ENCODE results near the gene TPPP2.

Gene TPPP2

DNA sequence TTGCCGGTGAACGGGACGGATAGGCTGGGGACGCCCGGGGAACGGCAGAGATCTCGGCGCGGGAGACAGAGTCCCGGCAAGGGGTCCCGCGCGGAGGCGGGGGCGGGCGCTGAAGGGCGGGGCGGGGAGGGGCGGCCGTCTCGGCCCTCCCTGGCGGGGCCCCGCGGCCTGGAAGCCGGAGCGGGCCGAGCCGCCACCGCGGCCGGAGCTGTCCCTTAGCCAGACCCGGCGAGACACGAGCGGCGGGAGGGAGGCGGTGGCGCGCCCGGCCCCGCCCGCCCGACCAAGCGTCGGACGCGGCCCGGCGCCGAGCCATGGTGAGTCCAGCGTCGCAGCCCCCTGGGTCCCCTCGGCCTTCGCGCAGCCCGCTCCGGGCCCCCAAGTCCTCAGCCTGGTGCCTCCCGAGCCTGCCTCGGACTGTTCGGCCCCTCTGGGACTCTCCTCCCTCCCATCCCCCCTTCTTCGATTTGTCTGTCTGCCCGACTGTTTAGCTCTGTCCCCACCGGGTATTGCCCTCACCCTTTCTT is 40.1 kb downstream of the TPPP2 start, which contains the start of gene ARHGEF40:
Gene ARHGEF40, plus strand, starts transcription at position 222 of the 527 bp plus-strand sequence. Its CDS starts 93 bp downstream, at position 315.
- H3K9me3 ChIP-seq (ENCODE audit: control insufficient read depth, insufficient read depth, low read depth, low read length): no peaks in the 10 kb centered on the region
- ChIA-PET CTCF (interaction anchor here (0.6 to 4.3 kb wide), 11 partner anchors 12 to 98 kb away, joined by 4 to 64 read pairs (median 8); partner anchors contain the start of genes RNASE8 and TMEM253), POLR2A (interaction anchor here (0.7 to 3.7 kb wide), 11 partner anchors 8 to 241 kb away, joined by 3 to 71 read pairs (median 8); partner anchors contain the start of genes RNASE8, SLC39A2 and ZNF219)
- H3K36me3 ChIP-seq (ENCODE audit: control insufficient read depth in 2 of 2, insufficient read depth in 1 of 2, low read length in 2 of 2): peaks cover 0 to 22% of the 10 kb centered on the region in 2 experiments; a peak in 1 of 3 replicates
- H3K4me3 ChIP-seq (ENCODE audit: low read depth, low read length): peak within 1 kb of the TSS; percentile 79
- H3K4me1 ChIP-seq (ENCODE audit: control insufficient read depth, insufficient read depth, low read length): peaks cover 16% of the 10 kb centered on the region
- H3K27ac ChIP-seq (ENCODE audit: extremely low read depth, low read depth, low read length): peak within 1 kb of the TSS; percentile 86
- TF ChIP-seq ZNF529 (tag by site-specific recombination; IDR thresholded peaks at IDR 0.05; ENCODE audit: insufficient replicate concordance): no peak
- no peak for TF ChIP-seq WT1 (tag by site-specific recombination; IDR thresholded peaks at IDR 0.05)
- TF ChIP-seq, protein P1, sequence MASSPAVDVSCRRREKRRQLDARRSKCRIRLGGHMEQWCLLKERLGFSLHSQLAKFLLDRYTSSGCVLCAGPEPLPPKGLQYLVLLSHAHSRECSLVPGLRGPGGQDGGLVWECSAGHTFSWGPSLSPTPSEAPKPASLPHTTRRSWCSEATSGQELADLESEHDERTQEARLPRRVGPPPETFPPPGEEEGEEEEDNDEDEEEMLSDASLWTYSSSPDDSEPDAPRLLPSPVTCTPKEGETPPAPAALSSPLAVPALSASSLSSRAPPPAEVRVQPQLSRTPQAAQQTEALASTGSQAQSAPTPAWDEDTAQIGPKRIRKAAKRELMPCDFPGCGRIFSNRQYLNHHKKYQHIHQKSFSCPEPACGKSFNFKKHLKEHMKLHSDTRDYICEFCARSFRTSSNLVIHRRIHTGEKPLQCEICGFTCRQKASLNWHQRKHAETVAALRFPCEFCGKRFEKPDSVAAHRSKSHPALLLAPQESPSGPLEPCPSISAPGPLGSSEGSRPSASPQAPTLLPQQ (tag by site-specific recombination; IDR thresholded peaks at IDR 0.05): peak; percentile 32; the same call in 1 of the 2 replicates
- 0 out of 2 replicates have a peak, but pooled peaks have one; percentile 75 for TF ChIP-seq ZNF366 (tag by site-specific recombination; conservative IDR thresholded peaks at IDR 0.05)
- TF ChIP-seq GLI4 (tag by site-specific recombination; IDR thresholded peaks at IDR 0.05): no peak
- TF ChIP-seq ZNF148 (tag by site-specific recombination; IDR thresholded peaks at IDR 0.05; ENCODE audit: borderline replicate concordance): no peak
- no peak for TF ChIP-seq ZNF561 (tag by site-specific recombination; IDR thresholded peaks at IDR 0.05; ENCODE audit: borderline replicate concordance)
- TF ChIP-seq ZNF837 (tag by site-specific recombination; IDR thresholded peaks at IDR 0.05): no peak
- TF ChIP-seq ZNF600 (tag by site-specific recombination; IDR thresholded peaks at IDR 0.05): peak; percentile 45; the same call in 1 of the 2 replicates
- TF ChIP-seq ZNF112 (tag by site-specific recombination; IDR thresholded peaks at IDR 0.05): no peak
- TF ChIP-seq ZXDB (tag by site-specific recombination; IDR thresholded peaks at IDR 0.05): no peak
- no peak for TF ChIP-seq ZNF488 (tag by site-specific recombination; IDR thresholded peaks at IDR 0.05)
- TF ChIP-seq ZNF24 (tag by site-specific recombination; IDR thresholded peaks at IDR 0.05): no peak
- TF ChIP-seq, protein P2, sequence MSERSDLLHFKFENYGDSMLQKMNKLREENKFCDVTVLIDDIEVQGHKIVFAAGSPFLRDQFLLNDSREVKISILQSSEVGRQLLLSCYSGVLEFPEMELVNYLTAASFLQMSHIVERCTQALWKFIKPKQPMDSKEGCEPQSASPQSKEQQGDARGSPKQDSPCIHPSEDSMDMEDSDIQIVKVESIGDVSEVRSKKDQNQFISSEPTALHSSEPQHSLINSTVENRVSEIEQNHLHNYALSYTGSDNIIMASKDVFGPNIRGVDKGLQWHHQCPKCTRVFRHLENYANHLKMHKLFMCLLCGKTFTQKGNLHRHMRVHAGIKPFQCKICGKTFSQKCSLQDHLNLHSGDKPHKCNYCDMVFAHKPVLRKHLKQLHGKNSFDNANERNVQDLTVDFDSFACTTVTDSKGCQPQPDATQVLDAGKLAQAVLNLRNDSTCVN (tag by site-specific recombination; optimal IDR thresholded peaks at IDR 0.05): peak; percentile 44
- no peak for TF ChIP-seq ZNF624 (tag by site-specific recombination; IDR thresholded peaks at IDR 0.05)
- no peak for TF ChIP-seq BCL6B (tag by site-specific recombination; IDR thresholded peaks at IDR 0.05)
- TF ChIP-seq ZNF580 (tag by site-specific recombination; IDR thresholded peaks at IDR 0.05): no peak
- no peak for TF ChIP-seq ZNF311 (tag by site-specific recombination; IDR thresholded peaks at IDR 0.05; ENCODE audit: borderline replicate concordance)
- TF ChIP-seq ZNF248 (tag by site-specific recombination; IDR thresholded peaks at IDR 0.05): no peak
- no peak for TF ChIP-seq GLIS1 (tag by site-specific recombination; IDR thresholded peaks at IDR 0.05)
- no peak; the same call in 1 of the 2 replicates for TF ChIP-seq ZNF423 (tag by site-specific recombination; IDR thresholded peaks at IDR 0.05)
- no peak for TF ChIP-seq ZNF747 (tag by site-specific recombination; IDR thresholded peaks at IDR 0.05)
- no peak for TF ChIP-seq ZFP3 (tag by site-specific recombination; IDR thresholded peaks at IDR 0.05; ENCODE audit: low read depth)
- TF ChIP-seq YY2 (tag by site-specific recombination; IDR thresholded peaks at IDR 0.05): no peak
- no peak for TF ChIP-seq ZFP69B (tag by site-specific recombination; IDR thresholded peaks at IDR 0.05)
- TF ChIP-seq ZNF10 (tag by site-specific recombination; IDR thresholded peaks at IDR 0.05): no peak
- TF ChIP-seq ZNF48 (tag by site-specific recombination; IDR thresholded peaks at IDR 0.05): no peak
- TF ChIP-seq ZNF513 (tag by site-specific recombination; IDR thresholded peaks at IDR 0.05): peak; percentile 26; the same call in 1 of the 2 replicates
- TF ChIP-seq KLF7 (tag by site-specific recombination; IDR thresholded peaks at IDR 0.05; ENCODE audit: borderline replicate concordance): 0 out of 2 replicates have a peak, but pooled peaks have one; percentile 67
- no peak for TF ChIP-seq ZNF660 (tag by site-specific recombination; IDR thresholded peaks at IDR 0.05)
